ENCODE data around the gene CD7. TPM values are rescaled to one million over a fixed set of nuclear protein-coding genes. Genes with fewer than 3 reads are reported as not detected.

Gene CD7
- total RNA-seq, 1 donor from 2014 or later = 7.1 TPM

- DNase-seq = no peak
- ATAC-seq = no peak
- Histone ChIP-seq H3K27me3 (ENCODE audit: low read depth) (peaks cover 40% of the 10 kb centered on the region), H3K9me3 (no peaks in the 10 kb centered on the region), H3K4me3 (no peak overlapping the region), H3K36me3 (no peaks in the 10 kb centered on the region), H3K4me1 (peaks cover 13% of the 10 kb centered on the region), H3K27ac (no peak overlapping the region)
- TF ChIP-seq CTCF (IDR thresholded peaks at IDR 0.05) = no peak
- intact Hi-C loops (cut with DNase I) = no loop called here
These were observed 4.0 kb downstream of the CD7 start for GRCh38 chr17:82313195-82314011.

- DNase-seq (no peak), ATAC-seq (no peak)
- H3K9me3 ChIP-seq = no peaks in the 10 kb centered on the region
- no peak overlapping the region for H3K27ac ChIP-seq
- H3K4me3 ChIP-seq = no peak overlapping the region
- intact Hi-C loops (cut with DNase I) = no loop called here
- peaks cover 40% of the 10 kb centered on the region for H3K27me3 ChIP-seq (ENCODE audit: low read depth)
- TF ChIP-seq CTCF (IDR thresholded peaks at IDR 0.05) = no peak
- H3K4me1 ChIP-seq = peaks cover 13% of the 10 kb centered on the region
- no peaks in the 10 kb centered on the region for H3K36me3 ChIP-seq
These were observed 5.4 kb downstream of the CD7 start for GRCh38 chr17:82311971-82312370.

GRCh38 chr17:82310877-82311276, 6.5 kb downstream of the CD7 start:
- Histone ChIP-seq H3K4me3 (no peak overlapping the region), H3K27ac (no peak overlapping the region), H3K36me3 (no peaks in the 10 kb centered on the region), H3K27me3 (ENCODE audit: low read depth) (peaks cover 38% of the 10 kb centered on the region), H3K4me1 (peaks cover 7% of the 10 kb centered on the region), H3K9me3 (no peaks in the 10 kb centered on the region)
- ATAC-seq (no peak), DNase-seq (no peak)
- no peak for TF ChIP-seq CTCF (IDR thresholded peaks at IDR 0.05)
- intact Hi-C loops (cut with DNase I) = no loop called here

- intact Hi-C loops (cut with DNase I) = no loop called here
- H3K27me3 ChIP-seq (ENCODE audit: low read depth) = peaks cover 28% of the 10 kb centered on the region
- ATAC-seq (no peak), DNase-seq (no peak)
- H3K36me3 ChIP-seq = no peaks in the 10 kb centered on the region
- H3K4me3 ChIP-seq = no peak overlapping the region
- H3K27ac ChIP-seq = no peak overlapping the region
- no peaks in the 10 kb centered on the region for H3K4me1 ChIP-seq
- no peaks in the 10 kb centered on the region for H3K9me3 ChIP-seq
- no peak for TF ChIP-seq CTCF (IDR thresholded peaks at IDR 0.05)
These were observed 7.5 kb downstream of the CD7 start for GRCh38 chr17:82309656-82310570.

GRCh38 chr17:82305727-82306300, 11.6 kb downstream of the CD7 start:
- no peak overlapping the region for H3K27ac ChIP-seq
- peaks cover 7% of the 10 kb centered on the region for H3K27me3 ChIP-seq (ENCODE audit: low read depth)
- no peak for DNase-seq

More at GRCh38 chr17:82305727-82306300, 11.6 kb downstream of the CD7 start:
- H3K9me3 ChIP-seq = no peaks in the 10 kb centered on the region
- peaks cover 13% of the 10 kb centered on the region for H3K4me1 ChIP-seq
- H3K4me3 ChIP-seq = no peak overlapping the region
- intact Hi-C loops (cut with DNase I) = no loop called here
- no peak for TF ChIP-seq CTCF (IDR thresholded peaks at IDR 0.05)
- no peaks in the 10 kb centered on the region for H3K36me3 ChIP-seq
- ATAC-seq = no peak
